ENCODE results near the gene CLDN19.
"Not testable (repeated sequence)": the region's sequence is repeated elsewhere in the genome, so short reads cannot be mapped to it uniquely, and the experiment has no call there.

Gene CLDN19

DNA sequence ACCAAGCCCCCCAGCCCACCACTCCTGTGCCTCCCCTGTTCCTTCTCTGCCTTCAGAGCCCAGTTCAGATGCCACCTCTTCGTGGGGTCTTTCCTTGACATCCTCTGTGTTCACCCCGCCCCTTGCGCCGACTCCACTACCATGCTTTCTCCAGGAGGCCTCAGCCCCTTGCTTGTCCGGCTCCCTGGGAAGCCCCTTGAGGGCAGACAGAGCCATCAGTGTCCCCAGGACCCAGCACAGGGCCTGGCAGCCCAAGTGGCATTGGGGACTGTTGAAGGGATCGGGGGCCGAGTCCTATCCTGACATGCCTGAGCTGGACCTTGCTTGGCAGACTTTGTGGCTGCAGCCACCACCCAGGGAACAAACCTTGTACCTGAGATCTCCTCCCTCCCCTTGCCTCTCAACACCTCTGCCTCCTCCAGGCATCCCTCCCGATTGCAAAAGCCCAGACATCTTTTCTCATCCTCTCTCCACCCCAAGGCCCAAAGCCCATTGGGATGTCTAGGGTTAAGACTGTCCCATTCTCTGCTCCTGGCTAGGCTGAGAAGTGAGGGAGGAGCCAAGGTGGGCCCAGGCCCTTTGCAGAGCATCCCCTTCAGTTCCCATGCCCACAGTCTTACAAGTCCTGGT lies 3.4 kb downstream of the CLDN19 start:
- no peaks in the 10 kb centered on the region for H3K9me3 ChIP-seq (ENCODE audit: control insufficient read depth in 1 of 2, low read length in 2 of 2)
- H3K4me1 ChIP-seq (ENCODE audit: control insufficient read depth in 1 of 2, insufficient read depth in 2 of 2, low read length in 2 of 2): no peaks in the 10 kb centered on the region
- H3K4me3 ChIP-seq (ENCODE audit: low read depth in 1 of 2, low read length in 2 of 2): no peak overlapping the region
- no peaks in the 10 kb centered on the region for H3K27me3 ChIP-seq (ENCODE audit: low read depth, low read length)
- H3K27ac ChIP-seq (ENCODE audit: low read length): no peak overlapping the region
- no peaks in the 10 kb centered on the region for H3K36me3 ChIP-seq (ENCODE audit: control insufficient read depth in 1 of 2, insufficient read depth in 2 of 2, low read length in 2 of 2)

DNA sequence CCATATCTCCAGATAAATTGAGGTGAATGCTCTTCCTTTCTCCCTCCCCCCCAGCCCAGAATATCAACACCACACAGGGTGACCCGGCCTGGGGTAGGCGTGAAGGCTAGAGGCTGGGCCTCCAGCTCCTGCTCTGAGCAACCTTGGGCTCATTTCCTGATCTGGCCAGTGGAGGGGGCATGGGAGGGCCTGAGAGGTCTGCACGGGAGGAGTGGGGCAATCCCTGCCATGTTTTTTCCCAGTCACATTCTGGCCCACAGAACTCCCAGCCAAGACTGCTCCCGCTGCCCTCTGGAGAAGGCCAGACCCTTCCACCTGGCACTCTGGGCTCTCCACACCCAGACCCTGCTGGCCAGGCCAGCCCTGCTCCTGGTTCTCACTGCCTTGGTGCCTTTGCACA lies 3.9 kb downstream of the CLDN19 start:
- Histone ChIP-seq H3K4me1 (ENCODE audit: control insufficient read depth in 1 of 2, insufficient read depth in 2 of 2, low read length in 2 of 2) (no peaks in the 10 kb centered on the region), H3K9me3 (ENCODE audit: control insufficient read depth in 1 of 2, low read length in 2 of 2) (no peaks in the 10 kb centered on the region), H3K36me3 (ENCODE audit: control insufficient read depth in 1 of 2, insufficient read depth in 2 of 2, low read length in 2 of 2) (no peaks in the 10 kb centered on the region), H3K27ac (ENCODE audit: low read length) (no peak overlapping the region), H3K27me3 (ENCODE audit: low read depth, low read length) (no peaks in the 10 kb centered on the region), H3K4me3 (ENCODE audit: low read depth in 1 of 2, low read length in 2 of 2) (no peak overlapping the region)

DNA sequence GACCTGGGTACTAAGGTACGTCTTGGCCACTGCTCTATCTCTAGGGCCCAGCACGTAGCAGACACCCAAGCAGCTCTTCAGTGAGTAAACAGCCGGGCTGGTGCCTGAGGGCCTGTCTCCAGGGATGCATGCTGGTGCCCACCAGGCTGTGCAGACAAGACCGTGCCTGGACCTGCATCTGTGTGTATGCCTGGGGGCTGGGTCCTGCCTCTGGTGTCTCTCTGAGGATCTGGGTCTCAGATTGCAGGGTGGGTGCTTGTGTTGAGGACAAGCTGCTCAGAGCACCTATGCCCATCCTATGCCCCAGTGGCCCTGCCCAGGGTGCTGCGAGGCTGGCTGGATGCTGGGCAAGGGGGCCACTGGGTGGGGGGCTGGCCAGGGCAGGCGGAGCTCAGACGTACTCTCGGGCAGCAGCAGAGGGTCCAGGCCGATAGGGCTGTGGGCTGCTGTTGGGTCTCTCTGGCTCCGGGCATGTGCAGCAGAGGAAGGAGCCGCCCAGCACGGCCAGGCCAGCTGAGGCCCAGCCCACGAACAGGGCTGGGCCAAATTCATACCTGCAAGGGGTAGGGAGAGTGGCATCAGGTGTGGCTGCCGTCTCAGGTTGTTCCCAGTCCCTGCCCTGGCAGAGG lies 4.4 kb downstream of the CLDN19 start:
- no peaks in the 10 kb centered on the region for H3K27me3 ChIP-seq (ENCODE audit: low read depth, low read length)
- H3K4me1 ChIP-seq (ENCODE audit: control insufficient read depth in 1 of 2, insufficient read depth in 2 of 2, low read length in 2 of 2): no peaks in the 10 kb centered on the region
- no peaks in the 10 kb centered on the region for H3K9me3 ChIP-seq (ENCODE audit: control insufficient read depth in 1 of 2, low read length in 2 of 2)
- H3K4me3 ChIP-seq (ENCODE audit: low read depth in 1 of 2, low read length in 2 of 2): no peak overlapping the region
- no peaks in the 10 kb centered on the region for H3K36me3 ChIP-seq (ENCODE audit: control insufficient read depth in 1 of 2, insufficient read depth in 2 of 2, low read length in 2 of 2)
- no peak overlapping the region for H3K27ac ChIP-seq (ENCODE audit: low read length)

DNA sequence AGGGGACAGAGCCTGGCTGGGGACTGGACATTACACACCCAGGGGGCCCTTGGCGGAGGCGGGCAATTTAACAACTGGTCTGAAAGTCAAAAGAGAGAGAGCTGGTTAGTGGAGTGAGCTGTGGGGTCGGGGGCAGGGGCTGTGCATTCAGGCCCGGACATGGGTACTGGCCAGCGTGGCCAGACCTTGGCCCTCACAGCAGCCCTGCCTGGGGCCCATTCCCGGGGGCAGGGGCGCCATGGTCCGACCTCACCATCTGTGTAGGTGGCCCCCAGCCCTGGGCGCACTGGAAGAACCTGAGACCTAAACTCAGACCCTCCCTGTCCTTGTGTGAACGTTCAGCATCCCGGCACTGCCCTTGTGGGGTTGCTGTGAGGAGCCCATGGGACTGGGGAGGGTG lies 5.0 kb downstream of the CLDN19 start:
- H3K36me3 ChIP-seq (ENCODE audit: control insufficient read depth in 1 of 2, insufficient read depth in 2 of 2, low read length in 2 of 2): no peaks in the 10 kb centered on the region
- no peak overlapping the region for H3K27ac ChIP-seq (ENCODE audit: low read length)

DNA sequence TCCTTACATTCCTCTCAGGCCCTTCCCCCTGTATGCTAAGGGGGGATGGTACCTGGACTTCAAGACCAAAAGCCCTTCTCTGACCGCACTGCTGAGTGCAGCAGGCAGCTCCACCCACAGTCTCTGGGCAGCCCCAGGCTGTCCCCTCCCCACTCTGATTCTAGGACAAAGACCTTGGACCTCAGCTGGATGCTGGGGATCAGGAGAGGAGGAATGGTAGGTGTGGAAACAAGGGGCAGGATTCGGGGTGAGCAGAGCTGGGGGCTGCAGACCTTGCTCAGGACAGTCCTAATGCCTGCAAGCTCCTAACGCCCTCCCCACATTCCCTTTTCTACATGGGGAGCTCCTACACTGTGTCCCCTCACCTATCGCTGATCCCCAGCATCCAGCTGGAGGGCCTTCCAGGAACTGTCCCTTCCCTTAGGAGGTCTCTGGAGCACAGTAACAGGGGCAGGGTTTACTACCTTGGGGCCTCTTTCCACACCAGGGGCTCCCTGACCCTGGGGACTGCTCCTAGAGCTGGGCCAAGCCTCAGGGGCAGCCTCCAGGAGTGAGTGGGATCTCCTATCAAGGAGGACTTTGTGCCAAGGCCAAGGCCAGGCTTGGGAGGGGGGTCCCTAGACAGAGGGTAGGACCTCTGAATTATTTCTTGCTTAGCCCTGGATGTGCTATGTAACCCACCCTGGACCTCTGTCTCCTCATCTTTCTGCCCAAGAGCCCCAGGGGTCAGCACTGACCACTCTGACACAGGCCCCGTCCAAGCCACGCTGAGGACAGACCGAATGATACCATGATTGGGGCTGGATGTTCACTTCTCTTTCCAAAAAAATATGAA lies 5.6 kb downstream of the CLDN19 start:
- Histone ChIP-seq H3K36me3 (ENCODE audit: control insufficient read depth in 1 of 2, insufficient read depth in 2 of 2, low read length in 2 of 2) (no peaks in the 10 kb centered on the region), H3K9me3 (ENCODE audit: control insufficient read depth in 1 of 2, low read length in 2 of 2) (no peaks in the 10 kb centered on the region), H3K27ac (ENCODE audit: low read length) (no peak overlapping the region), H3K27me3 (ENCODE audit: low read depth, low read length) (no peaks in the 10 kb centered on the region), H3K4me1 (ENCODE audit: control insufficient read depth in 1 of 2, insufficient read depth in 2 of 2, low read length in 2 of 2) (no peaks in the 10 kb centered on the region), H3K4me3 (ENCODE audit: low read depth in 1 of 2, low read length in 2 of 2) (no peak overlapping the region)

More for the DNA sequence above, 5.0 kb downstream of the CLDN19 start:
- H3K27me3 ChIP-seq (ENCODE audit: low read depth, low read length): no peaks in the 10 kb centered on the region
- no peak overlapping the region for H3K4me3 ChIP-seq (ENCODE audit: low read depth in 1 of 2, low read length in 2 of 2)
- no peaks in the 10 kb centered on the region for H3K9me3 ChIP-seq (ENCODE audit: control insufficient read depth in 1 of 2, low read length in 2 of 2)
- H3K4me1 ChIP-seq (ENCODE audit: control insufficient read depth in 1 of 2, insufficient read depth in 2 of 2, low read length in 2 of 2): no peaks in the 10 kb centered on the region

DNA sequence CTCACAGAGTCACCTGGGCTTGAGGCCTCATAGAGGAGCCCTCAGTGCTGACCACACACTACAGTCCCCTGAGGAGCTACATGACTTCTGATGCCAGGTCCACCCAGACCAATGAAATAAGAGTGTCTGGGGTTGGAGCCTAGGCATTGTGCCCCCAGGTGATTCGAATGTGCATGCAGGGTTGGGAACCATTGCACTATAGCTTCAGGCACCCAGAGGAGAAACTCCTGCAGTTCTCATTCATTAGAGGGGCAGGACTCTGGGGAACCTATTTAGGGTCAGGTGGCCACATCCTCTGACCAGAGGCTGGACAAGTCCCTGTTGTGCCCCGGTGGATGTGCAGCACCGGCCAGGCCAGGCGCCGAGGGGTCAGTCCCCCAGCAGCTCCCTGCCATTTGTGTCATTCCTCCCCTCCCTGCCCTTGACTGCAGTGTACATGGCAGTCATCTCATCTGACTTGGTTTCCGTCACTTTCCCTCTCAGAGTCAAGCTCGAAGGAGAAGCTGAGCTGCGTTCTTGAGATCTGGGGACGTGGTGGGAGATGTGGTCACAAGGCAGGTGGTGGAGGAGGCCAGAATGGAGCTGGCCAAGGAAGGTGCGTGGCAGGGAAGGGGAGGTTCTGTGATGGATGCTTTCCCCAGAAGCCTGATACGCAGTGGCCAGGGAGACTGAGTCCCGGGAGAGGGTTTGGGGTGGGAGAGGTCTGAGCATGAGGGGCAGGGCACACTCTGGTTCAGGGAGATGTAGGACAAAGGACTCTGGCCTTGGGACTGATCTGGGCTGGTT lies 6.4 kb downstream of the CLDN19 start:
- H3K27ac ChIP-seq (ENCODE audit: low read length): no peak overlapping the region
- H3K4me1 ChIP-seq (ENCODE audit: control insufficient read depth in 1 of 2, insufficient read depth in 2 of 2, low read length in 2 of 2): no peaks in the 10 kb centered on the region
- no peak overlapping the region for H3K4me3 ChIP-seq (ENCODE audit: low read depth in 1 of 2, low read length in 2 of 2)
- H3K36me3 ChIP-seq (ENCODE audit: control insufficient read depth in 1 of 2, insufficient read depth in 2 of 2, low read length in 2 of 2): no peaks in the 10 kb centered on the region
- H3K9me3 ChIP-seq (ENCODE audit: control insufficient read depth in 1 of 2, low read length in 2 of 2): no peaks in the 10 kb centered on the region
- H3K27me3 ChIP-seq (ENCODE audit: low read depth, low read length): no peaks in the 10 kb centered on the region

DNA sequence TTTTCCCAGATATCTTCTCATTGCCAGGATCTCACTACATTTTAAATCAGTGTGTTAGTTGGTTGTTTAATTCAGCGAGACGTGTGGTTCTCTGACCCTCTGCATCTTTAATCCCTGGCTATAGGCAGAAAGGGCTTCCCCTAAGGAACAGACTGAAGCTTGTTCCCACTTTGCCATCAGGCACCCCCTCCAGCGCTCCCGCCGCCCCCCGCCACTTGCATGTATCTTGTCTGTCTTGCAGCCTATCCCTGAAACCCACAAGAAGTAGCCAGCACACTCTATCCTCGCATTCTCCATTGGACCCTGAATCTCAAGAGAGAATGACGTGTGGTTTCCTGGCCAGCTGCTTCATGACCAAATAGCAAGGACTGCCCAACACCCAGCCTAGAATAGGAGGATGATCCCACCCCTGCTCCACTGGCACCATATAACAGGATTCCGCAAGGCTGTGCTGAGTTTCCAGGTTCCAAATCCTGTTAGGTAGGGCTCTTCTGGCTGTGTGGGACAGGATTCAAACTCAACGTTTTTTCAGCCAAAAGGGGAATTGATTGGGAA lies 7.8 kb downstream of the CLDN19 start:
- Histone ChIP-seq H3K36me3 (ENCODE audit: control insufficient read depth in 1 of 2, insufficient read depth in 2 of 2, low read length in 2 of 2) (no peaks in the 10 kb centered on the region), H3K27ac (ENCODE audit: low read length) (no peak overlapping the region), H3K4me3 (ENCODE audit: low read depth in 1 of 2, low read length in 2 of 2) (no peak overlapping the region), H3K9me3 (ENCODE audit: control insufficient read depth in 1 of 2, low read length in 2 of 2) (no peaks in the 10 kb centered on the region), H3K27me3 (ENCODE audit: low read depth, low read length) (no peaks in the 10 kb centered on the region), H3K4me1 (ENCODE audit: control insufficient read depth in 1 of 2, insufficient read depth in 2 of 2, low read length in 2 of 2) (no peaks in the 10 kb centered on the region)

DNA sequence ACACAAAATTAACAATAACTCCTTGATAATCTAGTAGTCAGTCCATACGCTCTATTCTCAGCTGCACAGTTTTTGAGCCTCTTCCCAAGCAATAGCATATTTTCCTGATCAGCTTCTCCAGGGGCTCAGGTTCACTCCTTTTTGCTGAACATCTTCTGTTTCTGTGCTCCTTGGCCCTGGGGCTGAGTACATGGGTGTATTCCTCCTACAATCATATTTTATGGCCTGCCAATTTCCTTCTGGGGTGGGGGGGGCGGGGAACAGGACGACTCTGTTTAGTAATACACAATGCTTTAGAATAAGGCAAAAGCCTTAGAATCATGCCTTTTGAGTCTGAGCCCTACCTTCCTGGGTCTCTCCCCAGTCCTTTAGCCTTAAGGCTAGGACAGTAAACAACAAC lies 8.5 kb downstream of the CLDN19 start:
- Histone ChIP-seq H3K4me1 (ENCODE audit: control insufficient read depth in 1 of 2, insufficient read depth in 2 of 2, low read length in 2 of 2) (no peaks in the 10 kb centered on the region), H3K36me3 (ENCODE audit: control insufficient read depth in 1 of 2, insufficient read depth in 2 of 2, low read length in 2 of 2) (no peaks in the 10 kb centered on the region), H3K27me3 (ENCODE audit: low read depth, low read length) (no peaks in the 10 kb centered on the region), H3K4me3 (ENCODE audit: low read depth in 1 of 2, low read length in 2 of 2) (no peak overlapping the region), H3K27ac (ENCODE audit: low read length) (no peak overlapping the region), H3K9me3 (ENCODE audit: control insufficient read depth in 1 of 2, low read length in 2 of 2) (no peaks in the 10 kb centered on the region)

DNA sequence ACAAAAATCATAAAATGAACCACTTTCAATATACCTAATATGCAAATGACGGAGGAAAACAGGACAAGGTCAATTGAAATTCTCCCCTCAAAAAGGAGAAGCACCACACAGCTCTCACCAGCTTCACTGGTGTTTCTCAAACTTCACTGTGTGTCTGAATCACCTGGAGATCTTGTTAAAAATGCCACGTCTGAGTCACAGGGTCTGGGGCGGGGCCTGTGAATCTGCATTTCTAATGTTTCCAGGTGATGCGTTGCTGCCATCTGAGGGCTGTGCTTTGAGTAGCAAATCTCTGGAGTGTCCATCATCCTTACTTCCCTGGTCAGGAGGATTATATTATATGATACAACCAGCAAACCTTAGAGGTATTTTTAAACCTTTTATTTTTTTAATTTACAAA lies 9.0 kb downstream of the CLDN19 start:
- Histone ChIP-seq H3K27ac (ENCODE audit: low read length) (no peak overlapping the region), H3K27me3 (ENCODE audit: low read depth, low read length) (no peaks in the 10 kb centered on the region)

DNA sequence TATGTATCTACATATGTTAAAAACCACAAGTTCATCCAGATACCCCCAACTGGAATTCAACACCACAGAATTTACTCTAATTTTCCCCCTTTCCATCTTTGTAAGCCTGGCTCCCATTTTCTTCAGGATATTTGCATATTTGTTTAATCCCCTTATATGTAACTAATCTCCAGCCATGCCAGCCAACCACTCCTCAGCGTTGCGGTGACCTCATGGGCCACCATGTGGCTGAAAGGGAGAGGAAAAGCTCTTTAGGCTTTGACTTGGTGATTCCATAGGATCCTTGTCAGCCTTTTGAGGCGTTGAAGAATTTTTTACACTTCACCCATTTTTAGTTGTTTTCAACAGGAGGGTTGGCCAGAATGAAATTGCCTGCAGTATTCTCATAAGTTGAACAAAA lies 10.0 kb downstream of the CLDN19 start:
- no peak overlapping the region for H3K27ac ChIP-seq (ENCODE audit: low read length)
- H3K4me3 ChIP-seq (ENCODE audit: low read depth in 1 of 2, low read length in 2 of 2): no peak overlapping the region
- no peaks in the 10 kb centered on the region for H3K27me3 ChIP-seq (ENCODE audit: low read depth, low read length)
- no peaks in the 10 kb centered on the region for H3K9me3 ChIP-seq (ENCODE audit: control insufficient read depth in 1 of 2, low read length in 2 of 2)
- no peaks in the 10 kb centered on the region for H3K36me3 ChIP-seq (ENCODE audit: control insufficient read depth in 1 of 2, insufficient read depth in 2 of 2, low read length in 2 of 2)
- H3K4me1 ChIP-seq (ENCODE audit: control insufficient read depth in 1 of 2, insufficient read depth in 2 of 2, low read length in 2 of 2): no peaks in the 10 kb centered on the region

More for the DNA sequence above, 9.0 kb downstream of the CLDN19 start:
- H3K4me1 ChIP-seq (ENCODE audit: control insufficient read depth in 1 of 2, insufficient read depth in 2 of 2, low read length in 2 of 2): no peaks in the 10 kb centered on the region
- no peaks in the 10 kb centered on the region for H3K36me3 ChIP-seq (ENCODE audit: control insufficient read depth in 1 of 2, insufficient read depth in 2 of 2, low read length in 2 of 2)
- H3K9me3 ChIP-seq (ENCODE audit: control insufficient read depth in 1 of 2, low read length in 2 of 2): no peaks in the 10 kb centered on the region
- H3K4me3 ChIP-seq (ENCODE audit: low read depth in 1 of 2, low read length in 2 of 2): no peak overlapping the region

DNA sequence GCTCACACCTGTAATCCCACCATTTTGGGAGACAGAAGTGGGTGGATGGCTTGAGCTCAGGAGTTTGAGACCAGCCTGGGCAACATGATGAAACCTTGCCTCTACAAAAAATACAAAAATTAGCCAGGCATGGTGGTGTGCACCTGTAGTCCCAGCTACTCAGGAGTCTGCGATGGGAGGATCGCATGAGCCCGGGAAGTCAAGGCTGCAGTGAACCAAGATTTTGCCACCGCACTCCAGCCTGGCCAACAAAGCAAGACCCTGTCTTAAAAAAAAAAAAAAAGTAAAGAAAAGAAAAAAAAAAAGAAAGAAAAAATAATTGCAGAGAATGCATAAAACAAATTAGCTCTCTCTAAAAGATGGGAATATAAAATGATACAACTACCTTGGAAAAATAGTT lies 14.2 kb downstream of the CLDN19 start:
- H3K27ac ChIP-seq (ENCODE audit: low read length); H3K4me3 ChIP-seq (ENCODE audit: low read depth in 1 of 2, low read length in 2 of 2); H3K9me3 ChIP-seq (ENCODE audit: control insufficient read depth in 1 of 2, low read length in 2 of 2); H3K36me3 ChIP-seq (ENCODE audit: control insufficient read depth in 1 of 2, insufficient read depth in 2 of 2, low read length in 2 of 2); H3K4me1 ChIP-seq (ENCODE audit: control insufficient read depth in 1 of 2, insufficient read depth in 2 of 2, low read length in 2 of 2); H3K27me3 ChIP-seq (ENCODE audit: low read depth, low read length): not testable (repeated sequence)
